ENCODE results near the gene NELL1.

GRCh38 chr11:20671856-20672546 lies 2.6 kb downstream of the NELL1 start:
- TF ChIP-seq CTCF (IDR thresholded peaks at IDR 0.05) = peak; percentile 45
- TF ChIP-seq EZH2 (IDR thresholded peaks at IDR 0.05) = no peak
- no peak for TF ChIP-seq EZH2phosphoT487 (IDR thresholded peaks at IDR 0.05)

Data from neural progenitor cell (in vitro differentiated cells).